Peyer's patch (tissue), 4 donors: ENCODE data around the gene KLRF2. TPM values are rescaled to one million over a fixed set of nuclear protein-coding genes. Genes with fewer than 3 reads are reported as not detected.
"Not testable (repeated sequence)": the region's sequence is repeated elsewhere in the genome, so short reads cannot be mapped to it uniquely, and the experiment has no call there.

ENCODE experiments used
- DNase-seq, 3 donors: peaks; one replicate each; pipeline ENCODE4 v3.0.0-alpha.2; 2017 to 2019
- H3K27ac ChIP-seq, 4 donors: fragments of 200-600 bp; sonication (generic); one replicate each; pipeline ENCODE4 v1.5.1; 2016 to 2019
- H3K27me3 ChIP-seq, 2 donors: fragments of 200-600 bp; sonication (generic); one replicate each; pipeline ENCODE4 v1.5.1; 2019
- H3K36me3 ChIP-seq, 3 donors: fragments of 200-600 bp; sonication (generic); one replicate each; pipeline ENCODE4 v1.5.1; 2016 to 2019
- H3K4me1 ChIP-seq, 4 donors: fragments of 200-600 bp; sonication (generic); one replicate each; pipeline ENCODE4 v1.5.1; 2016 to 2019
- H3K4me3 ChIP-seq, 4 donors: fragments of 200-600 bp; sonication (generic); 1 replicate in 3 of 4; 2 replicates in 1 of 4; pipeline ENCODE4 v1.5.1; 2016 to 2019; ENCODE audit warnings: mild to moderate bottlenecking in 1 of 4
- H3K9me3 ChIP-seq, 4 donors: fragments of 200-600 bp; sonication (generic); one replicate each; pipeline ENCODE4 v1.5.1; 2016 to 2019; ENCODE audit warnings: mild to moderate bottlenecking in 1 of 4
- POLR2A ChIP-seq, 2 donors: fragments of 450-650 bp; IDR thresholded peaks; one replicate each; pipeline ENCODE4 v1.5.1; 2017; ENCODE audit warnings: antibody characterized with exemption in 2 of 2, mild to moderate bottlenecking in 2 of 2, moderate library complexity in 2 of 2
- total RNA-seq, 4 donors: library from RNA; depleted of rRNA; stranded (reverse); fragments of >200 nt; gene quantifications; one replicate each; pipeline ENCODE4 v1.1.0, GENCODE V29; 2016
- TF ChIP-seq, protein P1 (sequence below), 6 experiments: fragments of 450-650 bp in 4 of 6; fragments of 200-600 bp in 2 of 6; sonication (generic) in 1 of 6; IDR thresholded peaks; one replicate each; pipeline ENCODE4 v1.5.1; 2017 to 2019; ENCODE audit warnings: antibody characterized with exemption in 6 of 6, mild to moderate bottlenecking in 3 of 6, moderate library complexity in 1 of 6

The KLRF2 gene
- total RNA-seq, 4 donors from 2014 or later: not detected

- Histone ChIP-seq H3K27me3 (no peaks in the 10 kb centered on the region), H3K4me1 (no peaks in the 10 kb centered on the region), H3K4me3 (no peak overlapping the region), H3K27ac (no peak overlapping the region), H3K36me3 (no peaks in the 10 kb centered on the region), H3K9me3 (no peaks in the 10 kb centered on the region)
- TF ChIP-seq POLR2A (IDR thresholded peaks at IDR 0.05): no peak
- TF ChIP-seq, protein P1, sequence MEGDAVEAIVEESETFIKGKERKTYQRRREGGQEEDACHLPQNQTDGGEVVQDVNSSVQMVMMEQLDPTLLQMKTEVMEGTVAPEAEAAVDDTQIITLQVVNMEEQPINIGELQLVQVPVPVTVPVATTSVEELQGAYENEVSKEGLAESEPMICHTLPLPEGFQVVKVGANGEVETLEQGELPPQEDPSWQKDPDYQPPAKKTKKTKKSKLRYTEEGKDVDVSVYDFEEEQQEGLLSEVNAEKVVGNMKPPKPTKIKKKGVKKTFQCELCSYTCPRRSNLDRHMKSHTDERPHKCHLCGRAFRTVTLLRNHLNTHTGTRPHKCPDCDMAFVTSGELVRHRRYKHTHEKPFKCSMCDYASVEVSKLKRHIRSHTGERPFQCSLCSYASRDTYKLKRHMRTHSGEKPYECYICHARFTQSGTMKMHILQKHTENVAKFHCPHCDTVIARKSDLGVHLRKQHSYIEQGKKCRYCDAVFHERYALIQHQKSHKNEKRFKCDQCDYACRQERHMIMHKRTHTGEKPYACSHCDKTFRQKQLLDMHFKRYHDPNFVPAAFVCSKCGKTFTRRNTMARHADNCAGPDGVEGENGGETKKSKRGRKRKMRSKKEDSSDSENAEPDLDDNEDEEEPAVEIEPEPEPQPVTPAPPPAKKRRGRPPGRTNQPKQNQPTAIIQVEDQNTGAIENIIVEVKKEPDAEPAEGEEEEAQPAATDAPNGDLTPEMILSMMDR (IDR thresholded peaks at IDR 0.05): no peak
- DNase-seq: no peak
Observed at GRCh38 chr12:9872742-9873141, 8.5 kb upstream of the KLRF2 start.

GRCh38 chr12:9876120-9876519, 5.2 kb upstream of the KLRF2 start:
- H3K4me1 ChIP-seq, H3K4me3 ChIP-seq, H3K27ac ChIP-seq, H3K36me3 ChIP-seq, H3K27me3 ChIP-seq, DNase-seq, H3K9me3 ChIP-seq: not testable (repeated sequence)

DNA sequence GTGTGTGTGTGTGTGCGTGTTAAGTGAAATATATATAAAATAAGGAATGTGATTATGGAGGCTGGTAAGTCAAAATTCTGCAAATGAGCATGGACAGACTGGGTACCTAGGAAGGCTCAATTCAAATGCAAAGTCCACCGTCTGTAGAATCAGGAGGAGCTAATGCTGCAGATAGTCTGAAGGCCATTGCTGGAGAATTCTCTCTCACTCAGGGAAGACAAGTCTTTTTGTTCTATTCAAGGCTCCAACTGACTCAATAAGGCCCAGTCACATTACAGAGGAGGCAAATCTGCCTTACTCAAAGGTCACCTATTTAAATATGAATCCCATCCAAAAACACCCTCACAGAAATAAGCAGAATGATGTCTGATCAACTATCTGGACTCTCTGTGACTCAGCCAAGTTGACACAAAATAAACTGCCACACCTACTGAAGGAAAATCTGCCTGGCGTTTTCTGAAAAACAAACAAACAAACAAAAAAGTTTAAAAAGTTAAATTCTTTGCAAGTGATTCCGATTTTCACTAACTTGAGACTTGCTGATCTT, 684 bp upstream of the KLRF2 start:
- Histone ChIP-seq H3K36me3 (no peaks in the 10 kb centered on the region), H3K9me3 (no peaks in the 10 kb centered on the region), H3K4me3 (no peak overlapping the region), H3K27me3 (no peaks in the 10 kb centered on the region), H3K27ac (no peak overlapping the region), H3K4me1 (no peaks in the 10 kb centered on the region)
- DNase-seq: no peak
- no peak for TF ChIP-seq POLR2A (IDR thresholded peaks at IDR 0.05)
- TF ChIP-seq, protein P1 (IDR thresholded peaks at IDR 0.05): no peak

GRCh38 chr12:9881988-9882387, 699 bp downstream of the KLRF2 start:
- Histone ChIP-seq H3K4me3 (no peak overlapping the region), H3K9me3 (no peaks in the 10 kb centered on the region), H3K4me1 (no peaks in the 10 kb centered on the region), H3K27me3 (no peaks in the 10 kb centered on the region), H3K27ac (no peak overlapping the region), H3K36me3 (no peaks in the 10 kb centered on the region)
- TF ChIP-seq POLR2A (IDR thresholded peaks at IDR 0.05): no peak
- DNase-seq: no peak

- Histone ChIP-seq H3K9me3 (no peaks in the 10 kb centered on the region), H3K4me1 (no peaks in the 10 kb centered on the region)
- no peak for DNase-seq
Observed at GRCh38 chr12:9883175-9883574, 1.9 kb downstream of the KLRF2 start.

DNA sequence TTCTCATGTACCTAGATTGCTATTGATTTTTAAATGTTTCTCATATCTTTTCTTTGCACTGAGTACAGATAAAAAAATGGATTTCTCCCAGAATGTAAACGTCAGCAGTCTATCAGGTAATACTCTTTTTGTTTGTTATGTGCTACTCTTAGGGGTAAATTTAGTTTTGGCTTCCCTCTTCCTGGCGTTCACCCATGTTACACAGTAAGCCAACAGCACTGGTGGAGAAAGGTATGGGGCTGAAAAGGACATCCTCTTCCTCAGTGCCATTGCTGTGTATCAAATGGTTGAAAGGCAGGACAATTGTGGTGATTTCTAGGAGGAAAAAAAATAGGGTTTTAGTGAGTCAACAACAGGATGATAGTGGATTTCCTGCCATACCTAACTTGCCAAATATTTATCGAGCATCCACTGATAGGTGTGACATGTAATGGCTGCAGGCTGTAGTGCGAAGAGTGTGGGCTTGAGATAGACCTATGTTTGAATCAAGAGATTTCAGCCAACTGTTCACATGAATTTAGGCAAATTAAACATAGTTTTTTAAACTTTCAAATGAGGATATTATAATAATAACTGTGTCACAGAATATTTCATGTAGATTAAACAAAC, 7.5 kb downstream of the KLRF2 start:
- Histone ChIP-seq H3K36me3 (no peaks in the 10 kb centered on the region), H3K4me1 (no peaks in the 10 kb centered on the region), H3K9me3 (no peaks in the 10 kb centered on the region), H3K27me3 (no peaks in the 10 kb centered on the region), H3K27ac (no peak overlapping the region), H3K4me3 (no peak overlapping the region)
- DNase-seq: no peak
- TF ChIP-seq, protein P1 (IDR thresholded peaks at IDR 0.05): no peak
- no peak for TF ChIP-seq POLR2A (IDR thresholded peaks at IDR 0.05)

More at GRCh38 chr12:9883175-9883574, 1.9 kb downstream of the KLRF2 start:
- no peak for TF ChIP-seq POLR2A (IDR thresholded peaks at IDR 0.05)
- TF ChIP-seq, protein P1 (IDR thresholded peaks at IDR 0.05): no peak
- H3K4me3 ChIP-seq: no peak overlapping the region
- no peaks in the 10 kb centered on the region for H3K36me3 ChIP-seq
- H3K27ac ChIP-seq: no peak overlapping the region
- H3K27me3 ChIP-seq: no peaks in the 10 kb centered on the region
